Testis (tissue), 3 donors: ENCODE data around the gene RUBCNL. TPM values are rescaled to one million over a fixed set of nuclear protein-coding genes. Genes with fewer than 3 reads are reported as not detected.

Source experiments
- DNase-seq: peaks from one replicate; pipeline ENCODE4 v3.0.0-alpha.2; 2019
- H3K27ac ChIP-seq, 2 donors: fragments of 200-600 bp; sonication (generic); one replicate each; pipeline ENCODE4 v1.5.1; 2019
- H3K27me3 ChIP-seq: fragments of 200-600 bp; sonication (generic); one replicate; pipeline ENCODE4 v1.5.1; 2019
- H3K36me3 ChIP-seq: fragments of 200-600 bp; sonication (generic); one replicate; pipeline ENCODE4 v1.5.1; 2017; ENCODE audit warnings: low read depth; ENCODE audit errors: missing control alignments
- H3K4me1 ChIP-seq: fragments of 200-600 bp; sonication (generic); one replicate; pipeline ENCODE4 v1.5.1; 2019
- H3K4me3 ChIP-seq, 2 donors: fragments of 200-600 bp; sonication (generic); one replicate each; pipeline ENCODE4 v1.5.1; 2017 to 2019
- H3K9me3 ChIP-seq: fragments of 200-600 bp; sonication (generic); one replicate; pipeline ENCODE4 v1.5.1; 2017
- CTCF ChIP-seq, 3 experiments: fragments of 450-650 bp in 2 of 3; fragments of 200-600 bp in 1 of 3; sonication (generic) in 1 of 3; IDR thresholded peaks; one replicate each; pipeline ENCODE4 v1.5.1; 2016 to 2019; ENCODE audit warnings: antibody characterized with exemption in 3 of 3, mild to moderate bottlenecking in 2 of 3, moderate library complexity in 1 of 3
- POLR2A ChIP-seq: fragments of 450-650 bp; IDR thresholded peaks from one replicate; pipeline ENCODE4 v1.6.1; 2017; ENCODE audit warnings: antibody characterized with exemption, mild to moderate bottlenecking, moderate library complexity
- WGBS, 2 donors: methylation state at CpG; one replicate each; pipeline ENCODE4 v1.1.5; 2018; 5-methylcytosine and 5-hydroxymethylcytosine counted together
- intact Hi-C: fragments of 100-400 bp; cut with DNase I; formaldehyde crosslinking; loops from one replicate; pipeline ENCODE4 v1.15.1; 2023; ENCODE audit warnings: low total_unique reads
- polyA plus RNA-seq: library from polyadenylated mRNA; stranded (reverse); fragments of 350-450 nt; fragmentation: Illumina TruSeq; extraction: RNeasy Lipid Tissue Mini Kit (QIAGEN cat#74804); gene quantifications from one replicate; pipeline ENCODE4 v1.2.3, GENCODE V29; 2014; ENCODE audit warnings: low read depth, low replicate concordance; ENCODE audit not compliant: insufficient read depth
- total RNA-seq, 2 donors: library from RNA; depleted of rRNA; stranded (reverse); fragments of >200 nt; gene quantifications; one replicate each; pipeline ENCODE4 v1.2.3, GENCODE V29; 2016

Gene RUBCNL
- total and polyA plus RNA-seq, 3 donors from 2014 or later: 18.3 to 45.6 (median 36.2) TPM

- H3K4me3 ChIP-seq: no peak overlapping the region
- no peaks in the 10 kb centered on the region for H3K4me1 ChIP-seq
- no peaks in the 10 kb centered on the region for H3K9me3 ChIP-seq
- TF ChIP-seq POLR2A (no peak), CTCF (IDR thresholded peaks at IDR 0.05) (no peak)
- DNase-seq: no peak
- intact Hi-C loops: no loop called here
- no peaks in the 10 kb centered on the region for H3K36me3 ChIP-seq
- no peaks in the 10 kb centered on the region for H3K27me3 ChIP-seq
- no peak overlapping the region for H3K27ac ChIP-seq
- WGBS, 2 donors: 51 to 53% methylated on average over 3 of the region's 3 CpGs
Measured at GRCh38 chr13:46337700-46338099, 49.4 kb downstream of the RUBCNL start.

DNA sequence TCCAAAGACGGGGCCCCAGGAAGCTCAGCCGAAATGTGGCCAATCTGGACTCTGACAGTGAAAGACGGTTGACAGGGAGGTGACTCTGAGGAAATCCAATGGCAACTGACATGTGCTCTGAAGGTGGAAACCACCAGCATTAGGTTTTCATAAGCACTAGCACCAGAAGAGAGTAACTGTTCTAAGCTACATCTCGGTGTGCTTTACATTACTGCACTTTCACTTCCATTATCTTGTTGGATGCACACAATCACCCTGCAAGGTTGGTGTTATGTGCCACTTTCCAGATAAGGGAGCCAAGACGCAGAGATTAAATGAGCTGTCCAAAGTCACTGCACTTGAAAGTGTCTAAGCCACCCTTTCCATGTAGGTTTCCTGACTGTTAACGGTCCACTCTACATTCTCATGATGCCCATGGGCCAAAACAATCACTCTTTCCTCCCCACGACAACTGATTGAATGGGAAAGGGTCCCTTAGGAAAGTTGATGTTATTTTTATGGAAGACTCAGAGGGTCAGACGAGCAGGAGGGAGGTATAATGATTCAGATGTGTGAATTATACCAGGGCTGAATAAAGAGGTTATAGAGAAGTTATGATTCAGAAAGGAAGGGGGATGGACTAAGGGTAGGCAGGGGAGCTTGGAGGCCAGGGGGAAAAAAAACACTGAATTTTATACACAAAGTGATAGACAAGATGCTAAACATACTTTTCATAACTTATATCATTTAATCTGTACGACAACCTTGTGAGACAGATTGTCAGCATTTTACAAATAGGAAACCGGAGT is 52.8 kb downstream of the RUBCNL start:
- Histone ChIP-seq H3K27me3 (no peaks in the 10 kb centered on the region), H3K4me1 (no peaks in the 10 kb centered on the region), H3K36me3 (no peaks in the 10 kb centered on the region), H3K4me3 (no peak overlapping the region), H3K27ac (no peak overlapping the region), H3K9me3 (no peaks in the 10 kb centered on the region)
- WGBS, 2 donors: 84 to 87% methylated on average over 10 of the region's 10 CpGs
- intact Hi-C loops: no loop called here
- no peak for DNase-seq
- TF ChIP-seq POLR2A (no peak), CTCF (IDR thresholded peaks at IDR 0.05) (no peak)

- no peak for DNase-seq
- no peaks in the 10 kb centered on the region for H3K4me1 ChIP-seq
- no peaks in the 10 kb centered on the region for H3K36me3 ChIP-seq
- H3K27me3 ChIP-seq: no peaks in the 10 kb centered on the region
- TF ChIP-seq CTCF (IDR thresholded peaks at IDR 0.05) (no peak), POLR2A (no peak)
- no peak overlapping the region for H3K27ac ChIP-seq
- no peak overlapping the region for H3K4me3 ChIP-seq
- no peaks in the 10 kb centered on the region for H3K9me3 ChIP-seq
- intact Hi-C loops: no loop called here
- 67 to 74% methylated on average over 5 of the region's 5 CpGs for WGBS, 2 donors
Measured at GRCh38 chr13:46332772-46333171, 54.3 kb downstream of the RUBCNL start.

DNA sequence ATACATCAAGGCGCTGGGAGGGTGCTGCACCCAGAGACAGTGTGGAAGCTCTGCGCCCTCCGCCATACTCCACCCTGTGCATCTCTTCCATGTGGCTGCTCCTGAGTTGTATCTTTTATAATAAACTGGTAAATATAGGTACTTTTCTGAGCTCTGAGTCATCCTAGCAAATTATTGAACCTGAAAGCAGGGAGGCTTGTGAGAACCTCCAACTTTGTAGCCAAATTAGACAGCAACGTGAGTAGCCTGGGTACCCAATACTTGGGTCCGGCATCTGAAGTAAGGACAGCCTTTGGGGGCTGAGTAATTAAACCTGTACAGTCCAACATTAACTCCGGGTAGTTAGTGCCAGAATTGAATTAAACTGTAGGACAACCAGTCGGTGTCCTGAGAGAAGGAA is 57.4 kb downstream of the RUBCNL start:
- no peak for DNase-seq
- intact Hi-C loops: no loop called here
- no peak for TF ChIP-seq CTCF (IDR thresholded peaks at IDR 0.05)
- no peak for TF ChIP-seq POLR2A
- H3K4me1 ChIP-seq: no peaks in the 10 kb centered on the region
- no peaks in the 10 kb centered on the region for H3K27me3 ChIP-seq
- H3K36me3 ChIP-seq: no peaks in the 10 kb centered on the region
- H3K27ac ChIP-seq: no peak overlapping the region
- WGBS, 2 donors: 88 to 89% methylated on average over 7 of the region's 7 CpGs
- no peak overlapping the region for H3K4me3 ChIP-seq
- no peaks in the 10 kb centered on the region for H3K9me3 ChIP-seq

DNA sequence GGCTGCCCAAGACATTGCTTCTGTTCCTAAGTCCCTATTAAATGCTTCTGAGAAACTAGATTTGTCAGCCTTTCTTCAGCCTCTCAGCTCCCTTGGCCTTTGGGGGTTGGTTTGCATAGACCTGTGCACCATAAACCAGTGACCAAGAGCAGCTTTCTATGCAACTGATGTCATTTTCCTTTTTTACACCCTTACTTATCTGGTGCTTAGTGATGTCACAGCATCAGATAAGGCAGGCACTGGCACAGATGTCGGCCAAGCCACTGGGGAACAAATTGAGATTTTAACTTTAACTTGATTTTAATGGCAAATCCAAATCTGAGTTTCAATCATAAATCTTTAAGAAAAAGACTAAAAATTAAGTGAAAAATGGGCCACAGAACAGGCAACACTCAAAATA is 59.8 kb downstream of the RUBCNL start:
- TF ChIP-seq CTCF (IDR thresholded peaks at IDR 0.05): no peak
- no peak for TF ChIP-seq POLR2A
- Histone ChIP-seq H3K4me3 (no peak overlapping the region), H3K27me3 (no peaks in the 10 kb centered on the region), H3K4me1 (no peaks in the 10 kb centered on the region), H3K36me3 (no peaks in the 10 kb centered on the region), H3K27ac (no peak overlapping the region), H3K9me3 (no peaks in the 10 kb centered on the region)
- intact Hi-C loops: no loop called here
- 74 to 92% methylated on average over 1 of the region's 1 CpG for WGBS, 2 donors
- DNase-seq: no peak
